HCT116 (cell line): Measurements from ENCODE around the gene LIMA1. TPM values are rescaled to one million over a fixed set of nuclear protein-coding genes. Genes with fewer than 3 reads are reported as not detected.

Source experiments
- ATAC-seq: fragments of 200-7000 bp; cut with Tn5 transposase; 2 replicates; pipeline ENCODE4 v1.9.1; 2020; ENCODE audit warnings: mild to moderate bottlenecking, moderate library complexity
- BruUV-seq: library from RNA; stranded (reverse); fragments of 400-500 nt; replicated peaks from 2 replicates; lab custom pipeline; 2021; lab: Mats Ljungman, UMichigan
- CTCF ChIA-PET: fragments of 300-600 bp; sonication (Branson Sonifier 250); formaldehyde crosslinking; loops from one replicate; lab custom pipeline; 2021; ENCODE audit warnings: antibody characterized with exemption; lab: Charles Lee
- POLR2A ChIA-PET: fragments of 300-600, 350-600 bp; sonication (Branson Sonifier 250); formaldehyde crosslinking; loops from one replicate; lab custom pipeline; 2021; ENCODE audit warnings: antibody characterized with exemption; lab: Charles Lee
- RAD21 ChIA-PET, 2 experiments: fragments of 300-600 bp; sonication (Branson Sonifier 250); formaldehyde crosslinking; loops; one replicate each; lab custom pipeline; 2023; ENCODE audit warnings: low total read pairs in 2 of 2; ENCODE audit not compliant: uncharacterized antibody in 2 of 2, unreplicated experiment in 2 of 2, low non-redundant PET in 1 of 2; lab: Charles Lee
- DNase-seq: peaks from one replicate; pipeline ENCODE4 v3.0.0-alpha.2; 2010; ENCODE audit warnings: low read depth, low spot score
- H2AFZ ChIP-seq: fragments of 200-600 bp; shearing (Covaris generic), sonication (generic); 2 replicates; pipeline ENCODE4 v1.6.1; 2017; ENCODE audit warnings: low read depth, mixed run types, mixed read lengths, antibody characterized with exemption, low read length; ENCODE audit not compliant: poor library complexity, severe bottlenecking
- H3K27ac ChIP-seq: 2 replicates; pipeline ENCODE4 v1.5.1; 2012; ENCODE audit warnings: low read depth, low read length
- H3K27me3 ChIP-seq: fragments of 200-600 bp; sonication (generic); 2 replicates; pipeline ENCODE4 v1.6.1; 2016; ENCODE audit warnings: mixed run types, low read length, mixed read lengths; ENCODE audit not compliant: insufficient read depth
- H3K36me3 ChIP-seq, 2 experiments: fragments of 200-500 bp in 1 of 2; fragments of 200-600 bp in 1 of 2; sonication (Bioruptor generic) in 1 of 2; sonication (generic) in 1 of 2; 2 replicates each; pipeline versions ENCODE4 v1.5.1 to v1.6.1; 2014 to 2016; ENCODE audit warnings: low read length in 2 of 2, inconsistent platforms in 1 of 2, mixed read lengths in 1 of 2, mixed run types in 1 of 2; ENCODE audit not compliant: insufficient read depth in 2 of 2, control insufficient read depth in 1 of 2
- H3K4me1 ChIP-seq, 2 experiments: fragments of 200-600 bp in 1 of 2; sonication (generic) in 1 of 2; 2 replicates each; pipeline versions ENCODE4 v1.5.1 to v1.6.1; 2012 to 2017; ENCODE audit warnings: low read length in 2 of 2, inconsistent platforms in 1 of 2, mild to moderate bottlenecking in 1 of 2, mixed read lengths in 1 of 2, mixed run types in 1 of 2, moderate library complexity in 1 of 2; ENCODE audit not compliant: insufficient read depth in 2 of 2, control insufficient read depth in 1 of 2
- H3K4me2 ChIP-seq: fragments of 200-600 bp; sonication (generic); 2 replicates; pipeline ENCODE4 v1.6.1; 2017; ENCODE audit warnings: mixed run types, low read length, mixed read lengths
- H3K4me3 ChIP-seq, 2 experiments: fragments of 200-600 bp in 1 of 2; sonication (generic) in 1 of 2; replicated peaks in 1 of 2; 2 replicates each; pipeline ENCODE4 v1.5.1; 2011 to 2016; ENCODE audit warnings: low read length in 2 of 2, control low read depth in 1 of 2, low read depth in 1 of 2, mild to moderate bottlenecking in 1 of 2, mixed read lengths in 1 of 2, mixed run types in 1 of 2
- H3K79me2 ChIP-seq: fragments of 200-600 bp; sonication (generic); 2 replicates; pipeline ENCODE4 v1.6.1; 2017; ENCODE audit warnings: mild to moderate bottlenecking, mixed run types, low read length, moderate library complexity, mixed read lengths; ENCODE audit not compliant: insufficient read depth
- H3K9ac ChIP-seq: fragments of 200-600 bp; sonication (generic); 2 replicates; pipeline ENCODE4 v1.6.1; 2016; ENCODE audit warnings: low read length, mixed read lengths
- H3K9me2 ChIP-seq: fragments of 200-600 bp; sonication (generic), shearing (Covaris generic); 2 replicates; pipeline ENCODE4 v1.6.1; 2017; ENCODE audit warnings: mixed run types, mild to moderate bottlenecking, moderate library complexity; ENCODE audit not compliant: insufficient read depth
- H3K9me3 ChIP-seq, 2 experiments: fragments of 200-500 bp in 1 of 2; fragments of 200-600 bp in 1 of 2; sonication (Bioruptor generic) in 1 of 2; sonication (generic) in 1 of 2; 2 replicates each; pipeline ENCODE4 v1.6.1; 2014 to 2017; ENCODE audit warnings: low read length in 2 of 2, mixed read lengths in 2 of 2, inconsistent platforms in 1 of 2, low read depth in 1 of 2, mild to moderate bottlenecking in 1 of 2, mixed run types in 1 of 2, moderate library complexity in 1 of 2; ENCODE audit not compliant: control insufficient read depth in 1 of 2, insufficient read depth in 1 of 2
- H4K20me1 ChIP-seq: fragments of 200-600 bp; sonication (generic), shearing (Covaris generic); 2 replicates; pipeline ENCODE4 v1.6.1; 2017; ENCODE audit warnings: mixed run types, mild to moderate bottlenecking, moderate library complexity; ENCODE audit not compliant: insufficient read depth
- CBX3 ChIP-seq: IDR thresholded peaks from 2 replicates; pipeline ENCODE4 v1.6.1; 2012; ENCODE audit warnings: low read depth
- CEBPB ChIP-seq: IDR thresholded peaks from 2 replicates; pipeline ENCODE4 v1.6.1; 2012; ENCODE audit warnings: low read depth
- EGR1 ChIP-seq: IDR thresholded peaks from 2 replicates; pipeline ENCODE4 v1.6.1; 2012; ENCODE audit warnings: low read depth
- ELF1 ChIP-seq: IDR thresholded peaks from 2 replicates; pipeline ENCODE4 v1.6.1; 2012; ENCODE audit warnings: low read depth, borderline replicate concordance
- EZH2 ChIP-seq: fragments of 200-600 bp; sonication (generic); IDR thresholded peaks from 2 replicates; pipeline ENCODE4 v1.6.1; 2017; ENCODE audit warnings: antibody characterized with exemption, mixed run types
- EZH2phosphoT487 ChIP-seq: fragments of 200-600 bp; IDR thresholded peaks from 2 replicates; pipeline ENCODE4 v1.6.1; 2018; ENCODE audit warnings: antibody characterized with exemption, borderline replicate concordance
- FOSL1 ChIP-seq: IDR thresholded peaks from 2 replicates; pipeline ENCODE4 v1.6.1; 2012; ENCODE audit warnings: low read depth
- JUND ChIP-seq: IDR thresholded peaks from 2 replicates; pipeline ENCODE4 v1.6.1; 2012
- POLR2A ChIP-seq: IDR thresholded peaks from 2 replicates; pipeline ENCODE4 v1.7.0; 2011; ENCODE audit warnings: borderline replicate concordance; ENCODE audit not compliant: insufficient read depth, insufficient read length; ENCODE audit errors: extremely low read depth
- POLR2AphosphoS5 ChIP-seq: IDR thresholded peaks from 2 replicates; pipeline ENCODE4 v1.6.1; 2011; ENCODE audit warnings: mild to moderate bottlenecking, low read depth, low read length, moderate library complexity
- REST ChIP-seq: IDR thresholded peaks from 2 replicates; pipeline ENCODE4 v1.6.1; 2012; ENCODE audit warnings: low read depth
- SIN3A ChIP-seq: IDR thresholded peaks from 2 replicates; pipeline ENCODE4 v1.6.1; 2012; ENCODE audit warnings: low read depth
- SRF ChIP-seq: IDR thresholded peaks from 2 replicates; pipeline ENCODE4 v1.6.1; 2012; ENCODE audit warnings: low read depth
- TCF7L2 ChIP-seq: IDR thresholded peaks from 2 replicates; pipeline ENCODE4 v1.7.0; 2011; ENCODE audit warnings: borderline replicate concordance, inconsistent platforms; ENCODE audit not compliant: insufficient read depth, insufficient read length; ENCODE audit errors: extremely low read depth
- YY1 ChIP-seq: IDR thresholded peaks from 2 replicates; pipeline ENCODE4 v1.6.1; 2011; ENCODE audit warnings: low read length, low read depth, moderate library complexity, mild to moderate bottlenecking; ENCODE audit not compliant: insufficient replicate concordance; ENCODE audit errors: extremely low read depth
- ZFX ChIP-seq: fragments of 450-650 bp; IDR thresholded peaks from 2 replicates; pipeline ENCODE4 v1.6.1; 2017
- ZNF274 ChIP-seq: fragments of 200-500 bp; sonication (Bioruptor generic); IDR thresholded peaks from 2 replicates; pipeline ENCODE4 v1.6.1; 2014; ENCODE audit warnings: mild to moderate bottlenecking, low read depth, low read length, inconsistent platforms
- intact Hi-C: fragments of 100-400 bp; cut with micrococcal nuclease; formaldehyde crosslinking; loops from 2 replicates; pipeline ENCODE4 v1.10.0; 2022
- total RNA-seq: library from RNA; stranded (reverse); gene quantifications from one replicate; pipeline ENCODE4 v1.2.1, GENCODE V29; 2021; ENCODE audit not compliant: unreplicated experiment
- TF ChIP-seq, protein P1 (sequence below): IDR thresholded peaks from 2 replicates; pipeline ENCODE4 v1.6.1; 2012
- TF ChIP-seq, protein P2 (sequence below), 3 experiments: fragments of 200-600 bp in 1 of 3; sonication (generic) in 1 of 3; IDR thresholded peaks in 2 of 3; conservative IDR thresholded peaks in 1 of 3; 2 replicates each; pipeline ENCODE4 v1.5.1; 2012 to 2017; ENCODE audit warnings: low read depth in 2 of 3, low read length in 2 of 3, antibody characterized with exemption in 1 of 3, borderline replicate concordance in 1 of 3, control low read depth in 1 of 3, mild to moderate bottlenecking in 1 of 3, mixed read lengths in 1 of 3, mixed run types in 1 of 3, moderate library complexity in 1 of 3; ENCODE audit not compliant: insufficient read depth in 1 of 3

LIMA1 gene
- total RNA-seq, 1 experiment from 2014 or later, result 79.6 TPM

- Histone ChIP-seq H3K4me3 (no peak overlapping the region), H3K27ac (no peak overlapping the region), H3K9me2 (no peaks in the 10 kb centered on the region), H3K9ac (0 out of 2 replicates have a peak overlapping the region, but pooled peaks have one; percentile 26), H3K4me1 (peaks cover 23 to 31% of the 10 kb centered on the region in 2 experiments), H3K79me2 (no peaks in the 10 kb centered on the region), H3K9me3 (no peaks in the 10 kb centered on the region), H3K36me3 (no peaks in the 10 kb centered on the region), H2AFZ (no peak overlapping the region), H3K27me3 (no peaks in the 10 kb centered on the region), H4K20me1 (no peaks in the 10 kb centered on the region), H3K4me2 (peak overlapping the region; percentile 27; the same call in 1 of the 2 replicates)
- BruUV-seq, result no TSS peak
- ChIA-PET RAD21 (no interaction called here), POLR2A (no interaction called here), CTCF (no interaction called here)
- TF ChIP-seq TCF7L2 (no peak), POLR2A (no peak), CEBPB (no peak), YY1 (no peak), FOSL1 (no peak), SRF (no peak), JUND (no peak), ELF1 (no peak), EGR1 (no peak), EZH2phosphoT487 (no peak), POLR2AphosphoS5 (no peak), ZNF274 (no peak), REST (no peak), CBX3 (no peak), EZH2 (no peak), SIN3A (no peak), ZFX (no peak)
- TF ChIP-seq, protein P1, sequence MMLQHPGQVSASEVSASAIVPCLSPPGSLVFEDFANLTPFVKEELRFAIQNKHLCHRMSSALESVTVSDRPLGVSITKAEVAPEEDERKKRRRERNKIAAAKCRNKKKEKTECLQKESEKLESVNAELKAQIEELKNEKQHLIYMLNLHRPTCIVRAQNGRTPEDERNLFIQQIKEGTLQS, result no peak
- TF ChIP-seq, protein P2, sequence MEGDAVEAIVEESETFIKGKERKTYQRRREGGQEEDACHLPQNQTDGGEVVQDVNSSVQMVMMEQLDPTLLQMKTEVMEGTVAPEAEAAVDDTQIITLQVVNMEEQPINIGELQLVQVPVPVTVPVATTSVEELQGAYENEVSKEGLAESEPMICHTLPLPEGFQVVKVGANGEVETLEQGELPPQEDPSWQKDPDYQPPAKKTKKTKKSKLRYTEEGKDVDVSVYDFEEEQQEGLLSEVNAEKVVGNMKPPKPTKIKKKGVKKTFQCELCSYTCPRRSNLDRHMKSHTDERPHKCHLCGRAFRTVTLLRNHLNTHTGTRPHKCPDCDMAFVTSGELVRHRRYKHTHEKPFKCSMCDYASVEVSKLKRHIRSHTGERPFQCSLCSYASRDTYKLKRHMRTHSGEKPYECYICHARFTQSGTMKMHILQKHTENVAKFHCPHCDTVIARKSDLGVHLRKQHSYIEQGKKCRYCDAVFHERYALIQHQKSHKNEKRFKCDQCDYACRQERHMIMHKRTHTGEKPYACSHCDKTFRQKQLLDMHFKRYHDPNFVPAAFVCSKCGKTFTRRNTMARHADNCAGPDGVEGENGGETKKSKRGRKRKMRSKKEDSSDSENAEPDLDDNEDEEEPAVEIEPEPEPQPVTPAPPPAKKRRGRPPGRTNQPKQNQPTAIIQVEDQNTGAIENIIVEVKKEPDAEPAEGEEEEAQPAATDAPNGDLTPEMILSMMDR (IDR thresholded peaks at IDR 0.05 in 2 of 3, conservative IDR thresholded peaks at IDR 0.05 in 1 of 3; ENCODE audit: borderline replicate concordance in 1 of 3, insufficient read depth in 1 of 3, low read depth in 2 of 3, low read length in 2 of 3), result no peak
- no peak for DNase-seq
- intact Hi-C loops, result no loop called here
- no peak for ATAC-seq
These were observed 51.1 kb downstream of the LIMA1 start for GRCh38 chr12:50232206-50232605.
